T-helper 17 cell (primary cell): ENCODE results near the gene AKR1E2. TPM values are rescaled to one million over a fixed set of nuclear protein-coding genes. Genes with fewer than 3 reads are reported as not detected.

Source experiments
- ATAC-seq: fragments of 150-1000 bp; cut with Tn5 transposase; 2 replicates; pipeline ENCODE4 v1.10.0; 2021; ENCODE audit warnings: mild to moderate bottlenecking, moderate library complexity
- DNase-seq, 3 donors: peaks; one replicate each; pipeline versions ENCODE4 v3.0.0 to v3.0.0-alpha.2; 2020 to 2021
- H3K9me3 ChIP-seq: one replicate; pipeline ENCODE4 v1.7.0; 2013; ENCODE audit warnings: low read length, mild to moderate bottlenecking; ENCODE audit not compliant: control insufficient read depth, poor library complexity, severe bottlenecking
- H3K27ac Mint-ChIP-seq: one replicate; pipeline ENCODE4 v1.8.0; 2022; ENCODE audit warnings: mild to moderate bottlenecking, moderate library complexity, mixed read lengths
- H3K27me3 Mint-ChIP-seq: one replicate; pipeline ENCODE4 v1.8.0; 2022; ENCODE audit warnings: mixed read lengths
- H3K36me3 Mint-ChIP-seq: one replicate; pipeline ENCODE4 v1.8.0; 2022; ENCODE audit warnings: low read depth, mixed read lengths
- H3K4me1 Mint-ChIP-seq: one replicate; pipeline ENCODE4 v1.8.0; 2022; ENCODE audit warnings: mild to moderate bottlenecking, mixed read lengths
- H3K4me3 Mint-ChIP-seq: one replicate; pipeline ENCODE4 v1.8.0; 2022; ENCODE audit warnings: mild to moderate bottlenecking, moderate library complexity, mixed read lengths
- total RNA-seq, 4 donors: library from RNA in 2 of 4; stranded (reverse) in 2 of 4; gene quantifications; one replicate each; pipeline ENCODE4 v1.2.3 and lab custom pipeline; 2022 to 2026

The AKR1E2 gene
- total RNA-seq (1 to 10 TPM; 4.3 to 6.8 TPM), total RNA-seq (lab: John Stamatoyannopoulos, UW) (2.4 to 7.0 reads per million in 2 donors)

- Mint-ChIP-seq H3K4me3 (peak within 1 kb of the TSS; percentile 82), H3K4me1 (peaks cover 14% of the 10 kb centered on the region), H3K27me3 (peaks cover 51% of the 10 kb centered on the region), H3K27ac (peak within 1 kb of the TSS; percentile 57), H3K36me3 (peaks cover 8% of the 10 kb centered on the region)
- DNase-seq: peak; percentile 51 to 60 (median 57)
- no peaks in the 10 kb centered on the region for H3K9me3 ChIP-seq
- ATAC-seq: peak; percentile 94
These were observed at the start of gene AKR1E2 for GRCh38 chr10:4825868-4826791. TSS of gene AKR1E2 (plus strand) at chr10:4826207. CDS start at chr10:4826325, 118 bp downstream.

DNA sequence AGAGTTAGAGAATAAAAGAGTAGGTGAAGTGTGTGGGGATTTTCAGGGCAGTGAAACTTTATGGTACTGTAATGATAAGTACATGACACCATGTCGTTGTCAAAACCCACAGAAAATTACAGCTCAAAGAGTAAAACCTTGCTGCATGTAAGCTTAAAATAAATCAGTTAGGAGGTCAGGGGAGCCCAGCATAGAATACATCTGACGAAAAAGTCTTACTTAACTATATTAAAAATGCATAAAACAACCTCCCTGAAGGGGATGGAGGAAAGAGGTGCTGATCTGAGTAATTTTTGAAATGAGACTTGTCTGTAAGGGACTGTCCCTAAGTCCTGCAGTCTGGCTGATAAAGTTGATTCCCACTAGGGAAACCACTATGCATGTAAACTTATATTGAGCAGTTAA lies 49.8 kb upstream of the AKR1E2 start:
- no peaks in the 10 kb centered on the region for H3K9me3 ChIP-seq
- no peak for ATAC-seq
- no peak for DNase-seq
- peaks cover 55% of the 10 kb centered on the region for H3K27me3 Mint-ChIP-seq
- H3K4me1 Mint-ChIP-seq: no peaks in the 10 kb centered on the region
- H3K4me3 Mint-ChIP-seq: no peak overlapping the region
- peaks cover 2% of the 10 kb centered on the region for H3K36me3 Mint-ChIP-seq
- no peak overlapping the region for H3K27ac Mint-ChIP-seq

- DNase-seq: no peak
- Mint-ChIP-seq H3K36me3 (peaks cover 2% of the 10 kb centered on the region), H3K4me1 (no peaks in the 10 kb centered on the region), H3K4me3 (no peak overlapping the region), H3K27ac (no peak overlapping the region), H3K27me3 (peaks cover 48% of the 10 kb centered on the region)
- no peak for ATAC-seq
- H3K9me3 ChIP-seq: no peaks in the 10 kb centered on the region
These were observed 47.2 kb upstream of the AKR1E2 start for GRCh38 chr10:4778761-4779160.

GRCh38 chr10:4780091-4780490 lies 45.9 kb upstream of the AKR1E2 start:
- H3K9me3 ChIP-seq: no peaks in the 10 kb centered on the region
- no peak overlapping the region for H3K27ac Mint-ChIP-seq
- no peaks in the 10 kb centered on the region for H3K4me1 Mint-ChIP-seq
- DNase-seq (no peak), ATAC-seq (no peak)
- H3K27me3 Mint-ChIP-seq: peaks cover 49% of the 10 kb centered on the region
- no peak overlapping the region for H3K4me3 Mint-ChIP-seq
- H3K36me3 Mint-ChIP-seq: peaks cover 2% of the 10 kb centered on the region

DNA sequence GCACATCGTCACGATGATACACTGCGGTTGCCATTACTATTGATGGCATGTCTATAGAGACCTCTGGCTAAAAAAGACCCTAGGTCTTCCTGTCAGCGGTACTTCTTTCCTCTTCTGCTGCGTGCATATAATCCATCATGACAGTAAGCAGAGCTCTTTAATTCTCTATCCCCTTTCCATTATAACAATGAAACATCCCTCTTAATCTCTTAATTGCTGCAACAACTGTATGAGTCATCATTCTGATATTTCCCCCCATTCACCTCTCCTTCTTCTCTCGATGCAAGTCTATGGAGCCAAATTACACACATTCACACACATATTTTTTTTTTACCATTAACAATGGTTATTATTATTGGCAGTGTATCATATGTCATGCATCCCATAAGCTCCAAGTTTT lies 45.2 kb upstream of the AKR1E2 start:
- Mint-ChIP-seq H3K4me3 (no peak overlapping the region), H3K36me3 (peaks cover 2% of the 10 kb centered on the region), H3K27me3 (peaks cover 54% of the 10 kb centered on the region), H3K27ac (no peak overlapping the region), H3K4me1 (no peaks in the 10 kb centered on the region)
- no peak for DNase-seq
- ATAC-seq: no peak
- no peaks in the 10 kb centered on the region for H3K9me3 ChIP-seq

DNA sequence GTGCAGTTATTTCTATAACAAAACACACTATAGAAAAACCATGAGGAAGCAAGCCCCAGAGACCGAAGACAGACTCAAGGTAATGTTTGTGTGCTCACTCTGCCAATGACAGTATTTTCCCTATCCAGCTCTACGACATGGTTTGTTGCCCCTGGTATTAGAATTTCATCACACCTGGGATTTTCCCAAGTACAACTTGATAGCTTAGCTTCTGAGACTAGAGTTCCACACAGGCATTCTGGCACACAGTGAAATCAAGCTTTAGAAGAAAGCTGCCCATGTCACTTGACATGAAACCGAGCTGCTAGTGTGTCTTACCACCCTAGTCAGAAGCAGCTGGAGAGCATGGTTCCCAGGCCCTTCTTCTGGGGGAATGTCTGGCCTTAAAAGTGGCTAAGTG lies 44.1 kb upstream of the AKR1E2 start:
- DNase-seq (no peak), ATAC-seq (no peak)
- Mint-ChIP-seq H3K4me3 (no peak overlapping the region), H3K27ac (no peak overlapping the region), H3K4me1 (no peaks in the 10 kb centered on the region), H3K36me3 (no peaks in the 10 kb centered on the region), H3K27me3 (peaks cover 52% of the 10 kb centered on the region)
- no peaks in the 10 kb centered on the region for H3K9me3 ChIP-seq

DNA sequence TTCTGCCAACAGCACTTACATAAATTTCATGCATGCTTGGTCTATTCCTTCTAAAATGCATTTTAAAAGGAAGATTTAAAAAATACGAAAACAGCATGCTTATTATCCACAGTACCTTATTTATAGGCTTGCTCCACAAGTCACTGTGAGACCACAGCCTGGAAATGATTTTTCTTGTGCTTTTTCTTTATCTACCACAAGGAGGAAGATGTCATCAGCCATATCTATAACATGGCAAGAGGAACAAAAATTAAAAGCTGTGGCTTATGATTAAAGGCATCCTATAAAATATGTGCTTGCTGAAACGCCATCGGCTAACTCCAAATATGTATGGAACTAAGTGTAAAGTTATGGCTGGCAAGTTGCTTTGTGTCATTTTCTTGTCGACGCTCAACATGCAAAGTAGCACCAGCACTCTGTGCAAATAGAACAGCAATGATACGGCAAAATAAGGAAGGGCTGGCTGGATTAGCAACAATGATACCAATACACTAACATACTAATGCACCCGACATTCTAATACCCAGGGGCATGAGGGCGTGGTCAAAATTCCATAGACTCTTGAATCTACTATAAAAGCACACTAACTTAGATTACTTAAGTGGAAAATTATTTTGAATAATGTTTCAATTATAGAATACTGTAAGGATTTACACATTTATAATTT lies 41.2 kb upstream of the AKR1E2 start:
- DNase-seq: no peak
- Mint-ChIP-seq H3K36me3 (no peaks in the 10 kb centered on the region), H3K27me3 (peaks cover 45% of the 10 kb centered on the region), H3K4me3 (no peak overlapping the region), H3K27ac (no peak overlapping the region), H3K4me1 (no peaks in the 10 kb centered on the region)
- no peaks in the 10 kb centered on the region for H3K9me3 ChIP-seq
- ATAC-seq: no peak

GRCh38 chr10:4786043-4786839 lies 39.8 kb upstream of the AKR1E2 start:
- Mint-ChIP-seq H3K27me3 (peaks cover 37% of the 10 kb centered on the region), H3K4me3 (no peak overlapping the region), H3K27ac (no peak overlapping the region), H3K36me3 (no peaks in the 10 kb centered on the region), H3K4me1 (no peaks in the 10 kb centered on the region)
- no peaks in the 10 kb centered on the region for H3K9me3 ChIP-seq
- DNase-seq (no peak), ATAC-seq (no peak)

DNA sequence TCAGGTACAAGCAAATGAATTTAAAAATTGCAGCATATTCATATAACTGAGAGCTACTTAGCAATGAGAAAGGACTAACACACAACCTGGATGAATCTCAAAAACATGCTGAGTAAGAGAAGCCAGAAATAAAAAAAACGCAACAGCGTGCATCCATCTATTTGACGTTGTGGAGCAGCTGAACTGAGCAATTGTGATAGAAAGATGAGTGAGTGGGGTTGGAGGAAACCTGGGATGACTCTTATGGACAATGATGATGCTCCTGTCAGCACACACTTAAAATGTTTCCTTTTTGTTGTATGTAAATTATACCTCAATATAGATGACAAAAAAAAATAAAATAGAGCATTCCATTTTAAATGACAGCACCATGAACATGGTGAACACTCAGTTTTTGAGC lies 36.0 kb upstream of the AKR1E2 start:
- peaks cover 3% of the 10 kb centered on the region for H3K4me1 Mint-ChIP-seq
- ATAC-seq (no peak), DNase-seq (no peak)
- H3K27me3 Mint-ChIP-seq: peaks cover 15% of the 10 kb centered on the region
- H3K9me3 ChIP-seq: no peaks in the 10 kb centered on the region
- no peak overlapping the region for H3K4me3 Mint-ChIP-seq
- H3K27ac Mint-ChIP-seq: no peak overlapping the region
- H3K36me3 Mint-ChIP-seq: no peaks in the 10 kb centered on the region

GRCh38 chr10:4790922-4791321 lies 35.1 kb upstream of the AKR1E2 start:
- DNase-seq (no peak), ATAC-seq (no peak)
- Mint-ChIP-seq H3K27ac (no peak overlapping the region), H3K27me3 (peaks cover 6% of the 10 kb centered on the region), H3K4me1 (peaks cover 3% of the 10 kb centered on the region), H3K36me3 (no peaks in the 10 kb centered on the region), H3K4me3 (no peak overlapping the region)
- H3K9me3 ChIP-seq: no peaks in the 10 kb centered on the region

- H3K27ac Mint-ChIP-seq: no peak overlapping the region
These were observed 33.6 kb upstream of the AKR1E2 start for GRCh38 chr10:4792381-4792780.

DNA sequence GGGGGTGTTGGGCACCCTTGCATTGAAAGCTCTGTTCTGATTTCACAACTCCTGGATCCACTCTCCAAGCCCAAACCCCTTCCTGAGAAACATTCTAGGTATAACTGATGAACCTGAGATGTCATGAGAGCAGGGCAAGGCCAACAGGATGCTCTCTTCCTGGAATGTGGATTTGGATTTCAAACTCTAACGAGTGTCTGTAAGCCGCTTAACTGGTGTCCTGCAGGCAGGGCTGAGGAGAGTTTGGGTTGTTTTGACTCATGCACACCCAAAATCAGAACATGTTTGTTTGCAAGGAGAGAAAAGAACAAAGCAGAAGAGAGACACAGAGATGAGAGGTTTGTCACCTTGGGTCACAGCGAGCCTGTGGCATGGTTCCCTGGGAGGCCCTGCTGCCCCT lies 24.6 kb upstream of the AKR1E2 start:
- no peak for ATAC-seq
- H3K4me1 Mint-ChIP-seq: no peaks in the 10 kb centered on the region
- no peaks in the 10 kb centered on the region for H3K9me3 ChIP-seq
- peaks cover 55% of the 10 kb centered on the region for H3K27me3 Mint-ChIP-seq
- H3K4me3 Mint-ChIP-seq: no peak overlapping the region
- no peaks in the 10 kb centered on the region for H3K36me3 Mint-ChIP-seq
- no peak overlapping the region for H3K27ac Mint-ChIP-seq
- no peak for DNase-seq

More at GRCh38 chr10:4792381-4792780, 33.6 kb upstream of the AKR1E2 start:
- no peaks in the 10 kb centered on the region for H3K9me3 ChIP-seq
- DNase-seq (no peak), ATAC-seq (no peak)
- Mint-ChIP-seq H3K27me3 (peaks cover 11% of the 10 kb centered on the region), H3K36me3 (no peaks in the 10 kb centered on the region), H3K4me3 (no peak overlapping the region), H3K4me1 (peaks cover 3% of the 10 kb centered on the region)
